NCI-H1105 treated with DMSO at 0.1 percent for 48 hours (cell line): ENCODE measurements around the gene RNF128.
"Not testable (repeated sequence)": the region's sequence is repeated elsewhere in the genome, so short reads cannot be mapped to it uniquely, and the experiment has no call there.

ENCODE experiments used
- DNase-seq: peaks from one replicate; lab custom pipeline; 2025; lab: John Stamatoyannopoulos, UW

Gene RNF128

DNA sequence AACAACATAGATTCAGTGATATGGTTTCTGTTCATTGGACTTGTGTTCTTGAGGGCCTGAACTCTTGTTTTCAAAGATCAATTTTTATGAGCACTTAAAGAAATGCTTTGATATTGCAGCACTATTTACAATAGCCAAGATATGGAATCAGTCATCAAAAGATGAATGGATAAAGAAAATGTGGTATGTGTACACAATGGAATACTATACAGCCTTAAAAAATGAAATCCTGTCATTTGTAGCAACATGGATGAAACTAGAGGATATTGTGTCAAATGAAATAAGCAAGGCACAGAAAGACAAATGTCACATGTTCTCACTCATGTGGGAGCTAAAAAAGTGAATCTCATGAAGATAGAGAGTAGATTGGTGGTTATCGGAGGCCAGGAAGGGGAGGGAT lies 21.9 kb downstream of the RNF128 start:
- DNase-seq, result no peak

- no peak for DNase-seq
These were observed 24.9 kb downstream of the RNF128 start for GRCh38 chrX:106751407-106751806.

- peak; percentile 1 for DNase-seq
These were observed 25.7 kb downstream of the RNF128 start for GRCh38 chrX:106752101-106752678.

- not testable (repeated sequence) for DNase-seq
These were observed 42.8 kb downstream of the RNF128 start for GRCh38 chrX:106769288-106769687.

GRCh38 chrX:106774981-106775380 lies 48.5 kb downstream of the RNF128 start:
- no peak for DNase-seq

GRCh38 chrX:106780264-106780663 lies 53.8 kb downstream of the RNF128 start:
- DNase-seq, result no peak

DNA sequence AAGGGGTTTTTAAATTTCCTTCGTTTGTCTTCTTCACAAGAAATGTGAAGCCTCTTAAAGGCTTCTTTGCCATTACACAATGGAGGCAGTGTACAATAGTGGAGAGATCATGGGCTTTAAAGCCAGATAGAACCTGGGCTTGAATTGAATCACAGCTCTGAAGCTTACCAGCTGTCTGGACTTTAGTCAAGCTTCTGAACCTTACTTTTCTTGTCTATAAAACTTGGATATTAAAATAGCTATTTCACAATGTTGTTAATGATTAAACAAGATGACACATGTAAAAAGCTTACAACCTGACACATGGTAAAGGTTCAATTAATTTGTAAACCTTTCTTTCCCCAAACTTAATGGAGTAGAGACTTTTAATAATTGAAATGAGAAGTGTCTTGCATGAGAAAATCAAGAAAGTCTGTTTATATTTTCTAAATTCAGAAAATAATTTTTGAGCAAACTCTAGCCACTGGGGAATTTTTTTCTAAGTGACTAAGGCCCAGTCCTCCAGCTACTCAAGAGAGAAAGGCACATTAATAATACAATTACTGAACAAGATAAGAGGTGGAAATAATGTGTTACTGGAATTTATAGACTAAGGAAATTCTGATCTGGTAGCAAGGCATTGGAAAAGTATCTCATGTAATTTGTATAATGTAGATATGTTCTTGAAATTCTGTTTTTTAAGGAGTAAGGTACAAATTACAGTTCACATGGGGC lies 54.3 kb downstream of the RNF128 start:
- no peak for DNase-seq

DNA sequence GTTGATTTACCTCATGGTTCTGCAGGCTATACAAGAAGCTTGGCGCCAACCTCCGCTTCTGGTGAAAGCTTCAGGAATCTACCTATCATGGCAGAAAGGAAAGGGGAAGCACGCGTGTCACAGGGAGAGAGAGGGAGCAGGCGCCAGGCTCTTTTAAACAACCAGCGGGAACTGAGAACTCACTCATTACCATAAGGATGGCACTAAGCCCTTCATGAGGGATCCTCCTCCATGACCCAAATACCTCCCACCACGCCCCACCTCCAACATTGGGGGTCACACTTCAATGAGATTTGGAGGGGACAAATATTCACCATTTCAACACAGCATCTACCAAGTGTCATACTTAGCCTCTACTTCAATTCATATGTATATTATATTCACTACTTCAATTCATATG lies 57.2 kb downstream of the RNF128 start:
- no peak for DNase-seq

GRCh38 chrX:106791495-106791894 lies 65.0 kb downstream of the RNF128 start:
- peak; percentile 0 for DNase-seq

DNA sequence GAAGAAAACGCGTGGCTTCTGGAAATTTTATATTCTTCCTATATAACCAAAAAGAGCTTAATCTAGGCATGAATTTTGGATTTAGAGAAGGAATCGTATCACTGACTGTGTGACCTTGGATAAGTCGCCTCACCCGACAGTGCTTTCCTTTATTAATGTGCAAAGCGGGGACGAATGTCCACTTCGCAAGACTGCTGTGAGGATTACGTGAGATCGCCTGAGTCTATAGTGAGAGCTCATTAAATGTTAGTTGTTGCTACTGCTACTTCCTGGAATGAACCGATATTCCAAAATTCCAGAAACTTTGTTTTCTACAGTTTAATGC lies 75.5 kb downstream of the RNF128 start:
- no peak for DNase-seq

- peak; percentile 87 for DNase-seq
These were observed 76.1 kb downstream of the RNF128 start, which contains the start of gene TBC1D8B for GRCh38 chrX:106802388-106803275. Gene TBC1D8B (plus strand): TSS chrX:106802673. CDS start chrX:106802854, 181 bp downstream.

- DNase-seq, result no peak
These were observed 84.8 kb downstream of the RNF128 start for GRCh38 chrX:106811131-106811910.

DNA sequence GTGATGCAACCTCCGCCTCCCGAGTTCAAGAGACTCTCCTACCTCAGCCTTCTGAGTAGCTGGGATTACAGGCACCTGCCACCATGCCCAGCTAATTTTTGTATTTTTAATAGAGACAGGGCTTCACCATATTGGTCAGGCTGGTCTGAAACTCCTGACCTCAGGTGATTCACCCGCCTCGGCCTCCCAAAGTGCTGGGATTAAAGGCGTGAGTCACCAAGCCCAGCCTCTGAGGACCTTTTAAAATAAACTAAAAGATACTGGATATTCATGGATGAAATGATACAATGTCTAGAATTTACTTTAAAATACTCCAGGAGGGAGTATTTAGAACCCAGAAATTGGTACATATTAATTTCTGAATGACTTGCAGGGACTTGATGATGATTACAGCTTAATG lies 86.4 kb downstream of the RNF128 start:
- DNase-seq, result not testable (repeated sequence)

DNA sequence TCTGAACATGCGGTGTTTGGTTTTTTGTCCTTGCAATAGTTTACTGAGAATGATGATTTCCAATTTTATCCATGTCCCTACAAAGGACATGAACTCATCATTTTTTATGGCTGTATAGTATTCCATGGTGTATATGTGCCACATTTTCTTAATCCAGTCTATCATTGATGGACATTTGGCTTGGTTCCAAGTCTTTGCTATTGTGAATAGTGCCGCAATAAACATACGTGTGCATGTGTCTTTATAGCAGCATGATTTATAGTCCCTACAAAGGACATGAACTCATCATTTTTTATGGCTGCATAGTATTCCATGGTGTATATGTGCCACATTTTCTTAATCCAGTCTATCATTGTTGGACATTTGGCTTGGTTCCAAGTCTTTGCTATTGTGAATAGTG lies 87.6 kb downstream of the RNF128 start:
- not testable (repeated sequence) for DNase-seq
